ENCODE data around the gene ADAMTS1. TPM values are rescaled to one million over a fixed set of nuclear protein-coding genes. Genes with fewer than 3 reads are reported as not detected.

The ADAMTS1 gene
- total RNA-seq, 1 donor from 2014 or later: not detected

GRCh38 chr21:26820509-26820908 is 24.7 kb downstream of the ADAMTS1 start:
- Mint-ChIP-seq H3K27me3 (no peaks in the 10 kb centered on the region), H3K27ac (no peak overlapping the region), H3K4me1 (no peaks in the 10 kb centered on the region), H3K4me3 (no peak overlapping the region), H3K36me3 (ENCODE audit: low read depth) (no peaks in the 10 kb centered on the region), H3K9me3 (peaks cover 4% of the 10 kb centered on the region)
- ChIA-PET POLR2A (no interaction called here), CTCF (no interaction called here)
- intact Hi-C loops (cut with micrococcal nuclease): no loop called here
- no peak for ATAC-seq (ENCODE audit: low read depth)
- no peak for DNase-seq
- TF ChIP-seq CTCF (IDR thresholded peaks at IDR 0.05): no peak

GRCh38 chr21:26819740-26820324 is 25.4 kb downstream of the ADAMTS1 start:
- ATAC-seq (ENCODE audit: low read depth): no peak
- intact Hi-C loops (cut with micrococcal nuclease): no loop called here
- DNase-seq: no peak
- TF ChIP-seq CTCF (IDR thresholded peaks at IDR 0.05): no peak
- Mint-ChIP-seq H3K36me3 (ENCODE audit: low read depth) (no peaks in the 10 kb centered on the region), H3K27ac (no peak overlapping the region), H3K27me3 (no peaks in the 10 kb centered on the region), H3K4me1 (no peaks in the 10 kb centered on the region), H3K9me3 (peaks cover 4% of the 10 kb centered on the region), H3K4me3 (no peak overlapping the region)
- ChIA-PET POLR2A (no interaction called here), CTCF (no interaction called here)

GRCh38 chr21:26818906-26819305 is 26.3 kb downstream of the ADAMTS1 start:
- POLR2A ChIA-PET: no interaction called here
- no peak overlapping the region for H3K27ac Mint-ChIP-seq
- no peaks in the 10 kb centered on the region for H3K9me3 Mint-ChIP-seq
- CTCF ChIA-PET: no interaction called here
- DNase-seq (no peak), ATAC-seq (ENCODE audit: low read depth) (no peak)
- no peak overlapping the region for H3K4me3 Mint-ChIP-seq
- no peaks in the 10 kb centered on the region for H3K4me1 Mint-ChIP-seq
- intact Hi-C loops (cut with micrococcal nuclease): no loop called here
- H3K36me3 Mint-ChIP-seq (ENCODE audit: low read depth): no peaks in the 10 kb centered on the region
- no peaks in the 10 kb centered on the region for H3K27me3 Mint-ChIP-seq
- TF ChIP-seq CTCF (IDR thresholded peaks at IDR 0.05): no peak

GRCh38 chr21:26815197-26815596 is 30.0 kb downstream of the ADAMTS1 start:
- ChIA-PET POLR2A (no interaction called here), CTCF (interaction anchor here (0.7 to 1.6 kb wide), 2 partner anchors 1929 to 1930 kb away, joined by 3 to 15 read pairs; no protein-coding TSS in a partner anchor)
- ATAC-seq (ENCODE audit: low read depth): no peak
- no peak for DNase-seq
- Mint-ChIP-seq H3K9me3 (no peaks in the 10 kb centered on the region), H3K27me3 (no peaks in the 10 kb centered on the region), H3K4me3 (no peak overlapping the region), H3K4me1 (no peaks in the 10 kb centered on the region), H3K27ac (no peak overlapping the region), H3K36me3 (ENCODE audit: low read depth) (no peaks in the 10 kb centered on the region)
- intact Hi-C loops (cut with micrococcal nuclease): no loop called here
- TF ChIP-seq CTCF (IDR thresholded peaks at IDR 0.05): no peak

- no peak overlapping the region for H3K4me3 Mint-ChIP-seq
- H3K27me3 Mint-ChIP-seq: no peaks in the 10 kb centered on the region
- ChIA-PET POLR2A (no interaction called here), CTCF (no interaction called here)
- H3K36me3 Mint-ChIP-seq (ENCODE audit: low read depth): no peaks in the 10 kb centered on the region
- DNase-seq (no peak), ATAC-seq (ENCODE audit: low read depth) (no peak)
- intact Hi-C loops (cut with micrococcal nuclease): no loop called here
- no peak overlapping the region for H3K27ac Mint-ChIP-seq
- TF ChIP-seq CTCF (IDR thresholded peaks at IDR 0.05): no peak
- H3K4me1 Mint-ChIP-seq: no peaks in the 10 kb centered on the region
- H3K9me3 Mint-ChIP-seq: no peaks in the 10 kb centered on the region
These were observed 30.8 kb downstream of the ADAMTS1 start for GRCh38 chr21:26814386-26814785.
